RWPE2 (cell line): Measurements from ENCODE around the gene LOXHD1.

ENCODE experiments used
- ATAC-seq: fragments of 200-7000 bp; cut with Tn5 transposase; 3 replicates; pipeline ENCODE4 v1.9.1; 2021; ENCODE audit warnings: low read depth
- DNase-seq: peaks from one replicate; pipeline ENCODE4 v3.0.0-alpha.2; 2020; ENCODE audit warnings: low spot score
- H3K27ac ChIP-seq: fragments of 450-650 bp; 2 replicates; pipeline ENCODE4 v1.5.1; 2017; ENCODE audit warnings: mild to moderate bottlenecking; ENCODE audit not compliant: poor library complexity, severe bottlenecking
- H3K27me3 ChIP-seq: fragments of 250-450 bp; sonication (Bioruptor Pico); 2 replicates; pipeline ENCODE4 v1.5.1; 2021; ENCODE audit warnings: mild to moderate bottlenecking, moderate library complexity; ENCODE audit not compliant: insufficient read depth, poor library complexity, severe bottlenecking
- H3K36me3 ChIP-seq: fragments of 250-450 bp; sonication (Bioruptor Pico); 2 replicates; pipeline ENCODE4 v1.5.1; 2020; ENCODE audit warnings: low read depth, mild to moderate bottlenecking, moderate library complexity
- H3K4me1 ChIP-seq: fragments of 250-450 bp; sonication (Bioruptor Pico); 2 replicates; pipeline ENCODE4 v1.5.1; 2021; ENCODE audit warnings: mild to moderate bottlenecking, moderate library complexity; ENCODE audit not compliant: insufficient read depth, poor library complexity, severe bottlenecking
- H3K4me3 ChIP-seq: fragments of 250-450 bp; sonication (Bioruptor Pico); 2 replicates; pipeline ENCODE4 v1.5.1; 2021; ENCODE audit warnings: mild to moderate bottlenecking, moderate library complexity; ENCODE audit not compliant: severe bottlenecking
- H3K9me3 ChIP-seq: fragments of 250-450 bp; sonication (Bioruptor Pico); 2 replicates; pipeline ENCODE4 v1.5.1; 2021; ENCODE audit warnings: mild to moderate bottlenecking, moderate library complexity; ENCODE audit not compliant: severe bottlenecking
- TF ChIP-seq, protein P1 (sequence below): fragments of 450-650 bp; IDR thresholded peaks from one replicate; pipeline ENCODE4 v1.5.1; 2017; ENCODE audit warnings: mild to moderate bottlenecking, moderate library complexity; ENCODE audit not compliant: poor library complexity, severe bottlenecking

Gene LOXHD1

DNA sequence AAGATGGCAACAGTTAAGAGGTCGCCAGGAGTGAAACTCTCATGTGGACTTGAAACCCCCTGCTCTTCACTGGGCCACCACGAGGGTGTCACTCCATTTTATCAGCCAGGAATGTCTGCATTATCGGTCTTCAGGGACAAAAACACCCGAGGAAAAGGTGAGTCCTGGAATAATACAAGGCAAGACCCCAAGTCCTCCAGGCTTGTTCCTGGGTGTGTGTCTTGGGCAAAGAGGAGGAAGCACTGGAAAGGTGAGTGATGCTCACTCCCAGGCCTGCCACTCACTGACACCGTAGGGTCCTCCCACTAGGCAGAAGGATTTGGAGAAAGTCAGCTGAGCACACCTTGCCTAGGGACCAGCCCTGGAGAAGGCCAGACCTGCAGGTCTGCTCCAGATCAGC is 86.9 kb downstream of the LOXHD1 start:
- no peak overlapping the region for H3K4me3 ChIP-seq
- H3K36me3 ChIP-seq = no peaks in the 10 kb centered on the region
- no peaks in the 10 kb centered on the region for H3K4me1 ChIP-seq
- ATAC-seq (no peak), DNase-seq (no peak)
- TF ChIP-seq, protein P1, sequence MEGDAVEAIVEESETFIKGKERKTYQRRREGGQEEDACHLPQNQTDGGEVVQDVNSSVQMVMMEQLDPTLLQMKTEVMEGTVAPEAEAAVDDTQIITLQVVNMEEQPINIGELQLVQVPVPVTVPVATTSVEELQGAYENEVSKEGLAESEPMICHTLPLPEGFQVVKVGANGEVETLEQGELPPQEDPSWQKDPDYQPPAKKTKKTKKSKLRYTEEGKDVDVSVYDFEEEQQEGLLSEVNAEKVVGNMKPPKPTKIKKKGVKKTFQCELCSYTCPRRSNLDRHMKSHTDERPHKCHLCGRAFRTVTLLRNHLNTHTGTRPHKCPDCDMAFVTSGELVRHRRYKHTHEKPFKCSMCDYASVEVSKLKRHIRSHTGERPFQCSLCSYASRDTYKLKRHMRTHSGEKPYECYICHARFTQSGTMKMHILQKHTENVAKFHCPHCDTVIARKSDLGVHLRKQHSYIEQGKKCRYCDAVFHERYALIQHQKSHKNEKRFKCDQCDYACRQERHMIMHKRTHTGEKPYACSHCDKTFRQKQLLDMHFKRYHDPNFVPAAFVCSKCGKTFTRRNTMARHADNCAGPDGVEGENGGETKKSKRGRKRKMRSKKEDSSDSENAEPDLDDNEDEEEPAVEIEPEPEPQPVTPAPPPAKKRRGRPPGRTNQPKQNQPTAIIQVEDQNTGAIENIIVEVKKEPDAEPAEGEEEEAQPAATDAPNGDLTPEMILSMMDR = no peak
- no peaks in the 10 kb centered on the region for H3K9me3 ChIP-seq
- H3K27ac ChIP-seq = no peak overlapping the region
- H3K27me3 ChIP-seq = no peaks in the 10 kb centered on the region

DNA sequence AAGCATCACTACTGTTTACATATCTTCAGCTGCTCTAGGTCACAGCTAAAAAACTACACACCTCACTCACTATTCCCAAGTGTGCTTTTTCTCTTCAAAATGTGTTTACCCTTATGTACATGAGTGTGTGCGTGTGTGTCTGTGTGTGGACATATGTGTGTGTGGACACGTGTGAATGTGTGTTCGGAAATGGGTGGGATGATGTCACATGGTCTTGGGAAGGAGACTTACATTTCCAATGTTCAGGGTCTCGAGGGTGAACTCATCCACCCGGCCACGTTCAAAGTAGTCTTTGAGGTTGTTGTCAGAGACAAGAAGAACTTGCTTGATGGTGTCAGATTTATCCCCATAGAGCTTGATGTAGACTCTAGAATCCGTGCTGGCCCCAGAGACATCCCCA is 87.8 kb downstream of the LOXHD1 start:
- no peak for ATAC-seq
- Histone ChIP-seq H3K4me3 (no peak overlapping the region), H3K4me1 (no peaks in the 10 kb centered on the region), H3K9me3 (no peaks in the 10 kb centered on the region), H3K27me3 (no peaks in the 10 kb centered on the region), H3K36me3 (no peaks in the 10 kb centered on the region), H3K27ac (no peak overlapping the region)
- TF ChIP-seq, protein P1 = no peak
- no peak for DNase-seq

DNA sequence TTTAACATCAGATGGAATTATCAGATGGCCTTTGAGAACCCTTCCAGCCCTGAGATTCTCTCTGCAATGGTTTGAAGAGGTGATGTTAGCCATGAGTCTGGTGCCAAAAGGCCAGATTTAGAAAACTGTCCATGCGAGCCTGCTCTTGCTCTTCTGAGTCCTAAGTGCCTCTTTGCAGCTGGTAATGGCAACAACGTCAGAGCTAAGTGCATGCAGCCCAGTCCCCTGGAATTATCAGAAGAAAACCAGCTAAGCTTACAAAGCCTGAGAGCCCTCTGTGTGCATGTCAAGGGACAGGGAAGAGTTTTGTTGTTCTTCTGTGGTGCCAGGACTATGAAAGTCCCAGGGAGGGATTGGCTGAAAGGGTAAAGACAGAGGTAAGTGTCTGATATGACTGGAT is 89.8 kb downstream of the LOXHD1 start:
- no peak for ATAC-seq
- Histone ChIP-seq H3K36me3 (no peaks in the 10 kb centered on the region), H3K4me1 (no peaks in the 10 kb centered on the region), H3K9me3 (no peaks in the 10 kb centered on the region), H3K27ac (no peak overlapping the region), H3K27me3 (no peaks in the 10 kb centered on the region), H3K4me3 (no peak overlapping the region)
- DNase-seq = no peak
- TF ChIP-seq, protein P1 = no peak

DNA sequence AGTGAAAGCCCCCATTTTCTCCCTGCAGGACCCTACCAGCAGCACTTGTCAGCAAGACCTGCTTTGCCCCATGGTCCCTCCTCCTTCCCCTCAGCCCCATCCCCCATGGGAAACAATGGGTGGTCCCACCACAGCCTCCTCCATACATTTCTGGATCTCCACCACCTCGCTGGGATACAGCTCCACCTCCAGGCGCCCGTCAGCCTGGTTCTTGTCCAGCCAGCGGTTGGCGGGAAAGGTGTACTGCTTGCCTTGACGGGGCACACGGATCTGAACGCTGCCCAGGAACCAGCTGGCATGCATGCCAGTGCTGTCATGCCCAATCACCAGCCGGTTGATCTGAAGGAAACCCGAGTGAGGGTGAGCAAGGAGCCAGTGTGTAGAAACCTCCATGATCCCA is 90.9 kb downstream of the LOXHD1 start:
- ATAC-seq (no peak), DNase-seq (no peak)
- Histone ChIP-seq H3K9me3 (no peaks in the 10 kb centered on the region), H3K4me1 (no peaks in the 10 kb centered on the region), H3K36me3 (no peaks in the 10 kb centered on the region), H3K27me3 (no peaks in the 10 kb centered on the region), H3K4me3 (no peak overlapping the region), H3K27ac (no peak overlapping the region)
- TF ChIP-seq, protein P1 = no peak

DNA sequence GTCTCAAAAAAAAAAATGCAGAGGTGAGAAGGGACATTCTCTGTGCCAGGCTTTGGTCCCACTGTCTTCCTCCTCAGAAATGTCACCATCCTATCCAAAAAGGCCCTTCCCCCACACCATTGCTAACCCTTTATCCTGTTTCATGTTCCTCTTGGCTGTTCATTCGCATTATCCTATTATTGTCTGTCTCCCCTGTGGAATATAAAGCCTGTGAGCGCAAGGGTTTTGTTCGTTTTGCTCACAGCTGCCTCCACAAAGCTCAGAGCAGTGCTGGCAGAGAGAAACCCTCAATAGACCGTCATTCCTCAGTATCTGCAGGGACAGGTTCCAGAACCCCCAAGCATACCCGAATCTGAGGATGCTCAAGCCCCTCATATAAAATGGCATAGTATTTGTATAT is 91.8 kb downstream of the LOXHD1 start:
- H3K9me3 ChIP-seq = no peaks in the 10 kb centered on the region
- no peaks in the 10 kb centered on the region for H3K27me3 ChIP-seq
- H3K4me3 ChIP-seq = no peak overlapping the region
- H3K27ac ChIP-seq = no peak overlapping the region
- ATAC-seq (no peak), DNase-seq (no peak)
- TF ChIP-seq, protein P1 = no peak
- H3K4me1 ChIP-seq = no peaks in the 10 kb centered on the region
- H3K36me3 ChIP-seq = no peaks in the 10 kb centered on the region
